ENCODE results near the gene CCDC187.

The CCDC187 gene

GRCh38 chr9:136339173-136339957, 35.5 kb upstream of the CCDC187 start:
- DNase-seq (ENCODE audit: low spot score), result peak; percentile 75

GRCh38 chr9:136338511-136338910, 34.6 kb upstream of the CCDC187 start:
- no peak for DNase-seq (ENCODE audit: low spot score)

GRCh38 chr9:136337416-136338395, 33.8 kb upstream of the CCDC187 start:
- no peak for DNase-seq (ENCODE audit: low spot score)

GRCh38 chr9:136336881-136337280, 33.0 kb upstream of the CCDC187 start:
- DNase-seq (ENCODE audit: low spot score), result no peak

- no peak for DNase-seq (ENCODE audit: low spot score)
These were observed 32.4 kb upstream of the CCDC187 start for GRCh38 chr9:136336156-136336870.

- no peak for DNase-seq (ENCODE audit: low spot score)
These were observed 31.6 kb upstream of the CCDC187 start for GRCh38 chr9:136335296-136336155.

- no peak for DNase-seq (ENCODE audit: low spot score)
These were observed 30.6 kb upstream of the CCDC187 start for GRCh38 chr9:136334541-136334940.

GRCh38 chr9:136333486-136333885, 29.6 kb upstream of the CCDC187 start:
- DNase-seq (ENCODE audit: low spot score), result no peak

GRCh38 chr9:136333045-136333444, 29.2 kb upstream of the CCDC187 start:
- DNase-seq (ENCODE audit: low spot score), result no peak

GRCh38 chr9:136332482-136332983, 28.6 kb upstream of the CCDC187 start:
- no peak for DNase-seq (ENCODE audit: low spot score)

- DNase-seq (ENCODE audit: low spot score), result no peak
These were observed 27.9 kb upstream of the CCDC187 start for GRCh38 chr9:136331556-136332481.

GRCh38 chr9:136331030-136331429, 27.1 kb upstream of the CCDC187 start:
- no peak for DNase-seq (ENCODE audit: low spot score)

GRCh38 chr9:136330406-136330990, 26.6 kb upstream of the CCDC187 start:
- DNase-seq (ENCODE audit: low spot score), result no peak

- no peak for DNase-seq (ENCODE audit: low spot score)
These were observed 25.9 kb upstream of the CCDC187 start for GRCh38 chr9:136329636-136330405.

- DNase-seq (ENCODE audit: low spot score), result no peak
These were observed 25.3 kb upstream of the CCDC187 start for GRCh38 chr9:136329211-136329627.

- DNase-seq (ENCODE audit: low spot score), result no peak
These were observed 24.7 kb upstream of the CCDC187 start for GRCh38 chr9:136328622-136329041.

- no peak for DNase-seq (ENCODE audit: low spot score)
These were observed 24.2 kb upstream of the CCDC187 start for GRCh38 chr9:136328011-136328621.

GRCh38 chr9:136327304-136327974, 23.5 kb upstream of the CCDC187 start, which contains the start of gene GPSM1:
TSS of gene GPSM1 (plus strand) at chr9:136327539. CDS start at chr9:136327696, 157 bp downstream.
- DNase-seq (ENCODE audit: low spot score), result no peak
